Measurements from ENCODE around the gene ZNF296. TPM values are rescaled to one million over a fixed set of nuclear protein-coding genes. Genes with fewer than 3 reads are reported as not detected.

The ZNF296 gene
- total and polyA plus RNA-seq, 2 of the 13 experiments (the other 11 are each of a cell fraction or from before 2014, with no cell fraction given) = 0.26 to 0.62 TPM

DNA sequence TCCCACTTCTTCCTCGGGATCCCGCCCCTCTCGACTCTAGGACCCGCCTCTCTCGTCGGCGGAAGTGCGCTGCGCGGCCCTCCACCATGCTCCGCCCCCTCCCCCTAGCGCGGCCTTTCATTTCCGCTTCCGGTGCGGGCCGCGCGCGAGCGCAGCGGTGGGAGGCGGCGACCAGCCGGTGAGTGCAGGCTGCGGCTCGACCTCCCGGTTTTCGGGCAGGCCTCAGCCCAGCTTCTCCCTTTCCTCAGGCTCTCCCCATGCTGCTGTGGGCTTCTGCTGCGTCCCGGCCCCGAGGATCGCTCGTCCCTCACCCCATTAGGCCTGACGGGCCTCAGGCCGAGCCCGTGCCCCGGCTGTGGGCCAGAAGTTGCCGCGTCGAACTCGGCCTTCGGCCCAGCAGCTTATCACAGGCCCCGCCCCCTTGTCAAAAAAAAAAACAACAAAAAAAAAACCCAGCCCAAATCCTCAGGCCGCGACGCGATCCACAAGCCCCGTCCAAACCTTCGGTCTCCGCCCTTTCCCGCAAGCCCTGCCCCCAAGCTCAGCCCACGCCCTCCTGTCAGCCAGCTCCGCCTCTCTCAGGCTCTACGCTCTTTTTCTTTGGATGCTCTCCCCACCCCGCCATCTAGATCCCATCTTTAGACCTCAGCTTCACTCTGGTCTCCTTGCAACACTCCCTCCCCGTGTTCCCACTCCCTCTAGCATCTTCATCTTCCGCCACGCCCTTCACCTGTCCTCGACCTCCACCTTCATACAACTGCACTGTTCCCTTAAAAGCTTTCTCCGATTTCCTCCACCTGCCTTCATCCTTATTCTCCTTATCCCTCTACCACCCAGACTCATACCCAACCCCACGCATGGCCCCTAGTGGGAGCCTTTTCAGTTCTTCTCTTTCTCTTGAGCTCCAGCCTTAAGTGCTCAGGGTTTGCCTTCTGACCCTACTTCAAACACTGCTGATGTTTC is 37.1 kb downstream of the ZNF296 start, which contains the start of gene CLASRP (continued):
- TF ChIP-seq ZNF773 (CRISPR knock-in tag; IDR thresholded peaks at IDR 0.05; ENCODE audit: borderline replicate concordance) (peak; percentile 62; the same call in 1 of the 2 replicates), ATAD3A (CRISPR knock-in tag; IDR thresholded peaks at IDR 0.05) (no peak), WIZ (CRISPR knock-in tag; IDR thresholded peaks at IDR 0.05) (peak; percentile 80; the same call in 1 of the 2 replicates), ZNF432 (CRISPR knock-in tag; IDR thresholded peaks at IDR 0.05; ENCODE audit: borderline replicate concordance) (no peak), ZFP90 (CRISPR knock-in tag; IDR thresholded peaks at IDR 0.05; ENCODE audit: borderline replicate concordance) (0 out of 2 replicates have a peak, but pooled peaks have one; percentile 75), SCMH1 (CRISPR knock-in tag; IDR thresholded peaks at IDR 0.05; ENCODE audit: borderline replicate concordance) (no peak), ZKSCAN1 (IDR thresholded peaks at IDR 0.05; ENCODE audit: low read length) (no peak), PPARG (CRISPR knock-in tag; conservative IDR thresholded peaks at IDR 0.05) (peak; percentile 38; the same call in 1 of the 2 replicates), ZNF230 (CRISPR knock-in tag; IDR thresholded peaks at IDR 0.05) (0 out of 2 replicates have a peak, but pooled peaks have one; percentile 73), ZNF678 (CRISPR knock-in tag; IDR thresholded peaks at IDR 0.05) (no peak), MLLT10 (CRISPR knock-in tag; IDR thresholded peaks at IDR 0.05) (no peak), ZSCAN20 (CRISPR knock-in tag; IDR thresholded peaks at IDR 0.05; ENCODE audit: borderline replicate concordance) (peak; percentile 63; the same call in 1 of the 2 replicates), RCOR2 (CRISPR knock-in tag; IDR thresholded peaks at IDR 0.05) (no peak), ZNF224 (CRISPR knock-in tag; IDR thresholded peaks at IDR 0.05) (0 out of 2 replicates have a peak, but pooled peaks have one; percentile 54), ZNF652 (CRISPR knock-in tag; IDR thresholded peaks at IDR 0.05; ENCODE audit: borderline replicate concordance, low read depth) (no peak), FOXK2 (IDR thresholded peaks at IDR 0.05) (no peak), ZBTB7B (CRISPR knock-in tag; IDR thresholded peaks at IDR 0.05) (no peak)
- TF ChIP-seq, protein P1, sequence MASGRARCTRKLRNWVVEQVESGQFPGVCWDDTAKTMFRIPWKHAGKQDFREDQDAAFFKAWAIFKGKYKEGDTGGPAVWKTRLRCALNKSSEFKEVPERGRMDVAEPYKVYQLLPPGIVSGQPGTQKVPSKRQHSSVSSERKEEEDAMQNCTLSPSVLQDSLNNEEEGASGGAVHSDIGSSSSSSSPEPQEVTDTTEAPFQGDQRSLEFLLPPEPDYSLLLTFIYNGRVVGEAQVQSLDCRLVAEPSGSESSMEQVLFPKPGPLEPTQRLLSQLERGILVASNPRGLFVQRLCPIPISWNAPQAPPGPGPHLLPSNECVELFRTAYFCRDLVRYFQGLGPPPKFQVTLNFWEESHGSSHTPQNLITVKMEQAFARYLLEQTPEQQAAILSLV (CRISPR knock-in tag; IDR thresholded peaks at IDR 0.05; ENCODE audit: borderline replicate concordance) = peak; percentile 73; the same call in 1 of the 2 replicates
- TF ChIP-seq, protein P2, sequence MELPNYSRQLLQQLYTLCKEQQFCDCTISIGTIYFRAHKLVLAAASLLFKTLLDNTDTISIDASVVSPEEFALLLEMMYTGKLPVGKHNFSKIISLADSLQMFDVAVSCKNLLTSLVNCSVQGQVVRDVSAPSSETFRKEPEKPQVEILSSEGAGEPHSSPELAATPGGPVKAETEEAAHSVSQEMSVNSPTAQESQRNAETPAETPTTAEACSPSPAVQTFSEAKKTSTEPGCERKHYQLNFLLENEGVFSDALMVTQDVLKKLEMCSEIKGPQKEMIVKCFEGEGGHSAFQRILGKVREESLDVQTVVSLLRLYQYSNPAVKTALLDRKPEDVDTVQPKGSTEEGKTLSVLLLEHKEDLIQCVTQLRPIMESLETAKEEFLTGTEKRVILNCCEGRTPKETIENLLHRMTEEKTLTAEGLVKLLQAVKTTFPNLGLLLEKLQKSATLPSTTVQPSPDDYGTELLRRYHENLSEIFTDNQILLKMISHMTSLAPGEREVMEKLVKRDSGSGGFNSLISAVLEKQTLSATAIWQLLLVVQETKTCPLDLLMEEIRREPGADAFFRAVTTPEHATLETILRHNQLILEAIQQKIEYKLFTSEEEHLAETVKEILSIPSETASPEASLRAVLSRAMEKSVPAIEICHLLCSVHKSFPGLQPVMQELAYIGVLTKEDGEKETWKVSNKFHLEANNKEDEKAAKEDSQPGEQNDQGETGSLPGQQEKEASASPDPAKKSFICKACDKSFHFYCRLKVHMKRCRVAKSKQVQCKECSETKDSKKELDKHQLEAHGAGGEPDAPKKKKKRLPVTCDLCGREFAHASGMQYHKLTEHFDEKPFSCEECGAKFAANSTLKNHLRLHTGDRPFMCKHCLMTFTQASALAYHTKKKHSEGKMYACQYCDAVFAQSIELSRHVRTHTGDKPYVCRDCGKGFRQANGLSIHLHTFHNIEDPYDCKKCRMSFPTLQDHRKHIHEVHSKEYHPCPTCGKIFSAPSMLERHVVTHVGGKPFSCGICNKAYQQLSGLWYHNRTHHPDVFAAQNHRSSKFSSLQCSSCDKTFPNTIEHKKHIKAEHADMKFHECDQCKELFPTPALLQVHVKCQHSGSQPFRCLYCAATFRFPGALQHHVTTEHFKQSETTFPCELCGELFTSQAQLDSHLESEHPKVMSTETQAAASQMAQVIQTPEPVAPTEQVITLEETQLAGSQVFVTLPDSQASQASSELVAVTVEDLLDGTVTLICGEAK (IDR thresholded peaks at IDR 0.05) = peak; percentile 87
- TF ChIP-seq, protein P2 (CRISPR knock-in tag; IDR thresholded peaks at IDR 0.05) = no peak
